ENCODE measurements around the gene PADI1.

Gene PADI1

GRCh38 chr1:17270891-17271765, 66.2 kb downstream of the PADI1 start:
- no peaks in the 10 kb centered on the region for H4K20me1 ChIP-seq (ENCODE audit: insufficient read depth, low read length)

GRCh38 chr1:17272066-17272465, 67.1 kb downstream of the PADI1 start:
- no peaks in the 10 kb centered on the region for H3K36me3 ChIP-seq (replicated peaks; ENCODE audit: low read depth, low read length)
- no peaks in the 10 kb centered on the region for H3K27me3 ChIP-seq (ENCODE audit: low read depth, low read length)
- H3K79me2 ChIP-seq (ENCODE audit: low read length), result no peaks in the 10 kb centered on the region
- H2AFZ ChIP-seq (ENCODE audit: low read depth, low read length), result no peak overlapping the region
- H3K4me3 ChIP-seq (ENCODE audit: low read length), result no peak overlapping the region
- no peaks in the 10 kb centered on the region for H3K4me1 ChIP-seq (ENCODE audit: low read length)
- no peaks in the 10 kb centered on the region for H4K20me1 ChIP-seq (ENCODE audit: insufficient read depth, low read length)
- TF ChIP-seq, protein P1, sequence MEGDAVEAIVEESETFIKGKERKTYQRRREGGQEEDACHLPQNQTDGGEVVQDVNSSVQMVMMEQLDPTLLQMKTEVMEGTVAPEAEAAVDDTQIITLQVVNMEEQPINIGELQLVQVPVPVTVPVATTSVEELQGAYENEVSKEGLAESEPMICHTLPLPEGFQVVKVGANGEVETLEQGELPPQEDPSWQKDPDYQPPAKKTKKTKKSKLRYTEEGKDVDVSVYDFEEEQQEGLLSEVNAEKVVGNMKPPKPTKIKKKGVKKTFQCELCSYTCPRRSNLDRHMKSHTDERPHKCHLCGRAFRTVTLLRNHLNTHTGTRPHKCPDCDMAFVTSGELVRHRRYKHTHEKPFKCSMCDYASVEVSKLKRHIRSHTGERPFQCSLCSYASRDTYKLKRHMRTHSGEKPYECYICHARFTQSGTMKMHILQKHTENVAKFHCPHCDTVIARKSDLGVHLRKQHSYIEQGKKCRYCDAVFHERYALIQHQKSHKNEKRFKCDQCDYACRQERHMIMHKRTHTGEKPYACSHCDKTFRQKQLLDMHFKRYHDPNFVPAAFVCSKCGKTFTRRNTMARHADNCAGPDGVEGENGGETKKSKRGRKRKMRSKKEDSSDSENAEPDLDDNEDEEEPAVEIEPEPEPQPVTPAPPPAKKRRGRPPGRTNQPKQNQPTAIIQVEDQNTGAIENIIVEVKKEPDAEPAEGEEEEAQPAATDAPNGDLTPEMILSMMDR (IDR thresholded peaks at IDR 0.05; ENCODE audit: low read depth, low read length), result no peak
- TF ChIP-seq EZH2phosphoT487 (IDR thresholded peaks at IDR 0.05; ENCODE audit: low read depth), result no peak
- H3K4me2 ChIP-seq (ENCODE audit: low read length), result no peak overlapping the region
- no peaks in the 10 kb centered on the region for H3K9me3 ChIP-seq (ENCODE audit: insufficient read depth, low read length)
- H3K9ac ChIP-seq (ENCODE audit: low read length), result no peak overlapping the region
- no peak overlapping the region for H3K27ac ChIP-seq (ENCODE audit: low read length)

More at GRCh38 chr1:17270891-17271765, 66.2 kb downstream of the PADI1 start:
- H2AFZ ChIP-seq (ENCODE audit: low read depth, low read length), result no peak overlapping the region
- no peaks in the 10 kb centered on the region for H3K9me3 ChIP-seq (ENCODE audit: insufficient read depth, low read length)
- H3K27me3 ChIP-seq (ENCODE audit: low read depth, low read length), result no peaks in the 10 kb centered on the region
- TF ChIP-seq EZH2phosphoT487 (IDR thresholded peaks at IDR 0.05; ENCODE audit: low read depth), result no peak
- TF ChIP-seq, protein P1 (IDR thresholded peaks at IDR 0.05; ENCODE audit: low read depth, low read length), result no peak
- H3K9ac ChIP-seq (ENCODE audit: low read length), result no peak overlapping the region
- no peak overlapping the region for H3K4me3 ChIP-seq (ENCODE audit: low read length)
- no peaks in the 10 kb centered on the region for H3K36me3 ChIP-seq (replicated peaks; ENCODE audit: low read depth, low read length)
- no peaks in the 10 kb centered on the region for H3K4me1 ChIP-seq (ENCODE audit: low read length)
- no peak overlapping the region for H3K27ac ChIP-seq (ENCODE audit: low read length)
- H3K79me2 ChIP-seq (ENCODE audit: low read length), result no peaks in the 10 kb centered on the region
- no peak overlapping the region for H3K4me2 ChIP-seq (ENCODE audit: low read length)

- H4K20me1 ChIP-seq (ENCODE audit: insufficient read depth, low read length), result no peaks in the 10 kb centered on the region
- H3K27me3 ChIP-seq (ENCODE audit: low read depth, low read length), result no peaks in the 10 kb centered on the region
- H3K79me2 ChIP-seq (ENCODE audit: low read length), result no peaks in the 10 kb centered on the region
- H3K4me1 ChIP-seq (ENCODE audit: low read length), result no peaks in the 10 kb centered on the region
- TF ChIP-seq EZH2phosphoT487 (IDR thresholded peaks at IDR 0.05; ENCODE audit: low read depth), result no peak
- TF ChIP-seq, protein P1 (IDR thresholded peaks at IDR 0.05; ENCODE audit: low read depth, low read length), result no peak
- no peak overlapping the region for H3K27ac ChIP-seq (ENCODE audit: low read length)
- H3K9ac ChIP-seq (ENCODE audit: low read length), result no peak overlapping the region
- H2AFZ ChIP-seq (ENCODE audit: low read depth, low read length), result no peak overlapping the region
- no peaks in the 10 kb centered on the region for H3K36me3 ChIP-seq (replicated peaks; ENCODE audit: low read depth, low read length)
- H3K4me3 ChIP-seq (ENCODE audit: low read length), result no peak overlapping the region
- no peak overlapping the region for H3K4me2 ChIP-seq (ENCODE audit: low read length)
- H3K9me3 ChIP-seq (ENCODE audit: insufficient read depth, low read length), result no peaks in the 10 kb centered on the region
Measured at GRCh38 chr1:17272646-17273045, 67.7 kb downstream of the PADI1 start.

- Histone ChIP-seq H3K4me1 (ENCODE audit: low read length) (no peaks in the 10 kb centered on the region), H3K9ac (ENCODE audit: low read length) (no peak overlapping the region), H3K79me2 (ENCODE audit: low read length) (no peaks in the 10 kb centered on the region), H3K4me3 (ENCODE audit: low read length) (no peak overlapping the region), H4K20me1 (ENCODE audit: insufficient read depth, low read length) (no peaks in the 10 kb centered on the region), H2AFZ (ENCODE audit: low read depth, low read length) (no peak overlapping the region), H3K27me3 (ENCODE audit: low read depth, low read length) (no peaks in the 10 kb centered on the region), H3K4me2 (ENCODE audit: low read length) (no peak overlapping the region), H3K27ac (ENCODE audit: low read length) (no peak overlapping the region), H3K36me3 (replicated peaks; ENCODE audit: low read depth, low read length) (no peaks in the 10 kb centered on the region), H3K9me3 (ENCODE audit: insufficient read depth, low read length) (no peaks in the 10 kb centered on the region)
- no peak for TF ChIP-seq EZH2phosphoT487 (IDR thresholded peaks at IDR 0.05; ENCODE audit: low read depth)
- TF ChIP-seq, protein P1 (IDR thresholded peaks at IDR 0.05; ENCODE audit: low read depth, low read length), result no peak
Measured at GRCh38 chr1:17273096-17273495, 68.2 kb downstream of the PADI1 start.
